HepG2 (cell line): Measurements from ENCODE around the gene ZNRF3. TPM values are rescaled to one million over a fixed set of nuclear protein-coding genes. Genes with fewer than 3 reads are reported as not detected.

Experiments
- ATAC-seq: fragments of 200-7000 bp; cut with Tn5 transposase; 3 replicates; pipeline ENCODE4 v1.9.1; 2020; ENCODE audit warnings: mild to moderate bottlenecking, moderate library complexity
- Bru-seq: library from RNA; stranded (reverse); fragments of 400-500 nt; gene quantifications from one replicate; lab custom pipeline; 2021; lab: Mats Ljungman, UMichigan
- BruChase-seq, 2 experiments: library from RNA; stranded (reverse); fragments of 400-500 nt; gene quantifications; one replicate each; lab custom pipeline; 2021; lab: Mats Ljungman, UMichigan
- BruUV-seq: library from RNA; stranded (reverse); fragments of 400-500 nt; replicated peaks from 2 replicates; lab custom pipeline; 2021; lab: Mats Ljungman, UMichigan
- CTCF ChIA-PET: fragments of 300-600 bp; formaldehyde crosslinking; extraction: SDS; loops from one replicate; lab custom pipeline; 2021; ENCODE audit warnings: low total read pairs, inconsistent platforms, low intra/inter-chr PET ratio; lab: Yijun Ruan, JAX
- POLR2A ChIA-PET: fragments of 350-600 bp; sonication (Branson Sonifier 250); formaldehyde crosslinking; loops from one replicate; lab custom pipeline; 2020; ENCODE audit warnings: antibody characterized with exemption, inconsistent platforms; lab: Yijun Ruan, JAX
- DNase-seq: peaks from one replicate; pipeline ENCODE4 v3.0.0-alpha.2; 2015; ENCODE audit warnings: low spot score
- FAIRE-seq: peaks from 3 replicates; lab custom pipeline; 2011; peaks lifted over from hg19 to GRCh38; lab: Jason Lieb, UNC
- H2AFZ ChIP-seq: one replicate; pipeline ENCODE4 v1.6.1; 2011; ENCODE audit warnings: low read length, inconsistent platforms
- H3K27ac ChIP-seq: fragments of 300-600 bp; 3 replicates; pipeline ENCODE4 v1.8.0; 2011; ENCODE audit warnings: mixed run types, mild to moderate bottlenecking, mixed read lengths, low read length, inconsistent platforms; ENCODE audit not compliant: insufficient read depth; ENCODE audit errors: extremely low read length
- H3K27me3 ChIP-seq, 2 experiments: fragments of 200-600 bp in 1 of 2; 2 replicates in 1 of 2; 3 replicates in 1 of 2; pipeline versions ENCODE4 v1.6.0 to v1.8.0; 2011; ENCODE audit warnings: low read length in 2 of 2, mild to moderate bottlenecking in 2 of 2, moderate library complexity in 2 of 2, inconsistent platforms in 1 of 2; ENCODE audit not compliant: insufficient read depth in 2 of 2, control insufficient read depth in 1 of 2
- H3K36me3 ChIP-seq, 2 experiments: fragments of 200-600 bp in 1 of 2; replicated peaks in 1 of 2; 2 replicates in 1 of 2; 3 replicates in 1 of 2; pipeline versions ENCODE4 v1.5.1 to v1.8.0; 2011; ENCODE audit warnings: low read length in 2 of 2, inconsistent platforms in 1 of 2; ENCODE audit not compliant: insufficient read depth in 2 of 2, control insufficient read depth in 1 of 2
- H3K4me1 ChIP-seq: 2 replicates; pipeline ENCODE4 v1.5.1; 2012; ENCODE audit warnings: low read length, inconsistent platforms; ENCODE audit not compliant: insufficient read depth
- H3K4me2 ChIP-seq: 2 replicates; pipeline ENCODE4 v1.6.0; 2011; ENCODE audit warnings: low read depth, low read length, inconsistent platforms
- H3K4me3 ChIP-seq, 3 experiments: fragments of 200-600 bp in 1 of 3; sonication (generic), shearing (Covaris generic) in 1 of 3; replicated peaks in 1 of 3; 2 replicates each; pipeline ENCODE4 v1.5.1; 2011 to 2016; ENCODE audit warnings: low read length in 3 of 3, inconsistent platforms in 2 of 3, low read depth in 2 of 3, mild to moderate bottlenecking in 2 of 3, control low read depth in 1 of 3, mixed read lengths in 1 of 3; ENCODE audit not compliant: insufficient read depth in 1 of 3
- H3K79me2 ChIP-seq: one replicate; pipeline ENCODE4 v1.6.1; 2011; ENCODE audit warnings: low read length, inconsistent platforms; ENCODE audit not compliant: insufficient read depth
- H3K9ac ChIP-seq: 2 replicates; pipeline ENCODE4 v1.6.0; 2011; ENCODE audit warnings: mild to moderate bottlenecking, low read depth, low read length, inconsistent platforms; ENCODE audit not compliant: insufficient read depth
- H3K9me3 ChIP-seq: 2 replicates; pipeline ENCODE4 v1.5.1; 2012; ENCODE audit warnings: mild to moderate bottlenecking, low read length
- H4K20me1 ChIP-seq: 2 replicates; pipeline ENCODE4 v1.6.0; 2011; ENCODE audit warnings: inconsistent platforms, mild to moderate bottlenecking, low read length, moderate library complexity; ENCODE audit not compliant: insufficient read depth
- DDIT3 ChIP-seq: sonication (generic); formaldehyde crosslinking; IDR thresholded peaks from 2 replicates; pipeline ENCODE4 v1.4.0; 2020; ENCODE audit warnings: mild to moderate bottlenecking, missing genetic modification reagents
- FOXJ3 ChIP-seq: sonication (generic); formaldehyde crosslinking; IDR thresholded peaks from 2 replicates; pipeline ENCODE4 v1.4.0; 2020; ENCODE audit warnings: missing genetic modification reagents, mild to moderate bottlenecking, borderline replicate concordance
- GLI4 ChIP-seq: sonication (generic); formaldehyde crosslinking; IDR thresholded peaks from 2 replicates; pipeline ENCODE4 v1.5.1; 2020; ENCODE audit warnings: missing genetic modification reagents, mild to moderate bottlenecking, moderate library complexity, borderline replicate concordance
- GTF2F1 ChIP-seq: fragments of 150-350 bp; IDR thresholded peaks from 2 replicates; pipeline ENCODE4 v1.6.1; 2014; ENCODE audit warnings: low read length
- NCOR1 ChIP-seq: fragments of 200-600 bp; sonication (generic); IDR thresholded peaks from 2 replicates; pipeline ENCODE4 v1.7.0; 2017; ENCODE audit warnings: antibody characterized with exemption, low read length, borderline replicate concordance
- RNF219 ChIP-seq: sonication (generic); formaldehyde crosslinking; IDR thresholded peaks from 2 replicates; pipeline ENCODE4 v1.5.0; 2020; ENCODE audit warnings: mild to moderate bottlenecking, missing genetic modification reagents
- SOX6 ChIP-seq, 2 experiments: fragments of 450-650 bp in 1 of 2; sonication (generic) in 1 of 2; formaldehyde crosslinking in 1 of 2; IDR thresholded peaks; 2 replicates each; pipeline versions ENCODE4 v1.4.0 to v1.6.1; 2017 to 2020; ENCODE audit warnings: antibody characterized with exemption in 1 of 2, mild to moderate bottlenecking in 1 of 2, missing genetic modification reagents in 1 of 2
- ZNF230 ChIP-seq: sonication (generic); formaldehyde crosslinking; IDR thresholded peaks from 2 replicates; pipeline ENCODE4 v1.4.0; 2020; ENCODE audit warnings: mild to moderate bottlenecking, missing genetic modification reagents
- ZNF383 ChIP-seq: sonication (generic); formaldehyde crosslinking; IDR thresholded peaks from 2 replicates; pipeline ENCODE4 v1.4.0; 2020; ENCODE audit warnings: missing genetic modification reagents, mild to moderate bottlenecking, borderline replicate concordance
- ZNF549 ChIP-seq: sonication (generic); formaldehyde crosslinking; IDR thresholded peaks from 2 replicates; pipeline ENCODE4 v1.5.0; 2020; ENCODE audit warnings: missing genetic modification reagents
- ZNF569 ChIP-seq: sonication (generic); formaldehyde crosslinking; IDR thresholded peaks from 2 replicates; pipeline ENCODE4 v1.5.0; 2020; ENCODE audit warnings: mild to moderate bottlenecking, missing genetic modification reagents, moderate library complexity, borderline replicate concordance
- ZNF616 ChIP-seq: sonication (generic); formaldehyde crosslinking; IDR thresholded peaks from 2 replicates; pipeline ENCODE4 v1.5.0; 2020; ENCODE audit warnings: low read depth, mild to moderate bottlenecking, missing genetic modification reagents
- ZSCAN31 ChIP-seq: sonication (generic); formaldehyde crosslinking; IDR thresholded peaks from 2 replicates; pipeline ENCODE4 v1.5.0; 2020; ENCODE audit warnings: low read depth, mild to moderate bottlenecking, missing genetic modification reagents
- WGBS: methylation state at CpG from one replicate; pipeline ENCODE4 v1.1.6; 2017; ENCODE audit warnings: low lambda C conversion rate; 5-methylcytosine and 5-hydroxymethylcytosine counted together
- in situ Hi-C: cut with HindIII; loops from 2 replicates; pipeline ENCODE4 v1.10.0; 2017; ENCODE audit warnings: low pct_unique_long_range_greater_than_20kb; ENCODE audit not compliant: extremely low pct_ligation_motif_present
- intact Hi-C: fragments of 100-400 bp; cut with micrococcal nuclease; formaldehyde crosslinking; loops from one replicate; pipeline ENCODE4 v1.10.0; 2022; ENCODE audit not compliant: unreplicated experiment
- long read RNA-seq, 2 experiments: library from RNA in 1 of 2; library from polyadenylated mRNA in 1 of 2; stranded (forward) in 1 of 2; unstranded in 1 of 2; transcript quantifications; one replicate each; pipeline ENCODE4 v2.0.0, GENCODE V29; 2019 to 2022
- polyA minus RNA-seq, 3 experiments: library from RNA; depleted of rRNA, polyadenylated mRNA; stranded (reverse); fragments of >200 nt; gene quantifications; 2 replicates each; pipeline ENCODE4 v1.2.3, GENCODE V29; 2011; ENCODE audit warnings: low replicate concordance in 1 of 3
- polyA plus RNA-seq, 8 experiments: library from polyadenylated mRNA; depleted of rRNA in 3 of 8; stranded (reverse) in 7 of 8; unstranded in 1 of 8; fragments of >200 nt; fragmentation: Illumina TruSeq in 4 of 8; extraction: Trizol in 4 of 8; gene quantifications; 2 replicates each; pipeline versions ENCODE4 v1.2.1 to v1.2.3, GENCODE V29; 2011 to 2016; ENCODE audit warnings: low read depth in 4 of 8, missing spikeins in 1 of 8, mixed read lengths in 1 of 8; ENCODE audit not compliant: insufficient read depth in 1 of 8
- total RNA-seq, 5 experiments: library from RNA; depleted of rRNA; stranded (reverse); fragments of >200 nt; fragmentation: Illumina TruSeq; extraction: Trizol; gene quantifications; 2 replicates each; pipeline ENCODE4 v1.2.3, GENCODE V29; 2016; ENCODE audit warnings: low read depth in 1 of 5

ZNRF3 gene
- total RNA-seq (2016; rRNA removed; fragmentation: Illumina TruSeq; extraction: Trizol) (17.6 and 36.7 TPM in 2 replicates), polyA plus RNA-seq (2011; rRNA removed) (17.4 and 20.3 TPM in 2 replicates), polyA minus RNA-seq (2011; rRNA and poly(A)+ RNA removed; ENCODE audit: low replicate concordance) (2.0 and 68.2 TPM in 2 replicates), Bru-seq, nascent RNA (percentile 97 among the genes with signal in this experiment), BruChase-seq, experiment 1, labeled RNA remaining after a 6-hour chase (percentile 93 among the genes with signal in this experiment), BruChase-seq, experiment 2, labeled RNA remaining after a 2-hour chase (percentile 95 among the genes with signal in this experiment)
- 6.8 and 7.3 TPM in 2 replicates for total RNA-seq (2016; cell fraction: cytosol; rRNA removed; fragmentation: Illumina TruSeq; extraction: Trizol; ENCODE audit: low read depth)
- 15.3 and 36.6 TPM in 2 replicates for total RNA-seq (2016; cell fraction: insoluble cytoplasmic fraction; rRNA removed; fragmentation: Illumina TruSeq; extraction: Trizol)
- 18.5 and 19.0 TPM in 2 replicates for total RNA-seq (2016; cell fraction: membrane; rRNA removed; fragmentation: Illumina TruSeq; extraction: Trizol)
- 35.5 and 42.6 TPM in 2 replicates for total RNA-seq (2016; cell fraction: nucleus; rRNA removed; fragmentation: Illumina TruSeq; extraction: Trizol)
- polyA plus RNA-seq (2011; cell fraction: cytosol; rRNA removed) = 12.9 and 24.5 TPM in 2 replicates
- polyA plus RNA-seq (2011; cell fraction: nucleus; rRNA removed) = 30.8 and 41.2 TPM in 2 replicates
- polyA plus RNA-seq (2012) = 19.0 and 20.9 TPM in 2 replicates
- polyA plus RNA-seq (2016; cell fraction: cytosol; fragmentation: Illumina TruSeq; extraction: Trizol; ENCODE audit: low read depth) = 3.0 and 3.4 TPM in 2 replicates
- polyA plus RNA-seq (2016; cell fraction: insoluble cytoplasmic fraction; fragmentation: Illumina TruSeq; extraction: Trizol; ENCODE audit: low read depth) = 14.9 and 16.9 TPM in 2 replicates
- polyA plus RNA-seq (2016; cell fraction: membrane; fragmentation: Illumina TruSeq; extraction: Trizol; ENCODE audit: low read depth) = 7.9 and 8.5 TPM in 2 replicates
- polyA plus RNA-seq (2016; cell fraction: nucleus; fragmentation: Illumina TruSeq; extraction: Trizol; ENCODE audit: insufficient read depth, low read depth) = 54.3 and 62.4 TPM in 2 replicates
- 28.7 and 38.5 TPM in 2 replicates for polyA minus RNA-seq (2011; cell fraction: cytosol; rRNA and poly(A)+ RNA removed)
- polyA minus RNA-seq (2011; cell fraction: nucleus; rRNA and poly(A)+ RNA removed) = 19.8 and 22.1 TPM in 2 replicates
- long read RNA-seq, experiment 1, partial matches to known transcripts = 18 of 24 reads
- long read RNA-seq, experiment 1, other reads (novel, unspliced or antisense) = 6 of 24 reads
- long read RNA-seq, experiment 2, full-length matches to known transcripts = 50 of 117 reads
- long read RNA-seq, experiment 2, partial matches to known transcripts = 32 of 117 reads
- long read RNA-seq, experiment 2, other reads (novel, unspliced or antisense) = 35 of 117 reads

- Histone ChIP-seq H3K9me3 (no peaks in the 10 kb centered on the region), H3K4me2 (peak within 1 kb of the TSS; percentile 94), H3K27ac (peak within 1 kb of the TSS; percentile 82), H3K79me2 (peaks cover 40% of the 10 kb centered on the region), H3K4me1 (peaks cover 47% of the 10 kb centered on the region), H3K27me3 (no peaks in the 10 kb centered on the region; a peak in 1 of 5 replicates), H3K36me3 (no peaks in the 10 kb centered on the region), H3K4me3 (peak within 1 kb of the TSS; percentile 97), H3K9ac (peak within 1 kb of the TSS; percentile 76), H2AFZ (no peak within 1 kb of the TSS), H4K20me1 (peaks cover 22% of the 10 kb centered on the region)
- peak; percentile 86 for DNase-seq
- ChIA-PET CTCF (no interaction called here), POLR2A (interaction anchor here (0.6 to 2.6 kb wide), 29 partner anchors 9 to 190 kb away, joined by 3 to 22 read pairs (median 4); partner anchors contain the start of gene KREMEN1)
- 2% methylated on average over 54 of the region's 85 CpGs for WGBS
- in situ Hi-C loops (no loop called here), intact Hi-C loops (loop anchor here (2.0 kb wide), 1 partner anchor 18 kb away; no protein-coding TSS in a partner anchor)
- ATAC-seq = peak; percentile 79
- BruUV-seq = no TSS peak
- peak; percentile 23 for FAIRE-seq
- no peak for TF ChIP-seq ZNF569
- no peak for TF ChIP-seq RNF219 (CRISPR knock-in tag)
- peak; percentile 38; the same call in 1 of the 2 replicates for TF ChIP-seq GLI4
- TF ChIP-seq GTF2F1 = no peak
- no peak; the same call in 1 of the 2 replicates for TF ChIP-seq ZNF230 (CRISPR knock-in tag)
- TF ChIP-seq ZNF549 (CRISPR knock-in tag) = no peak
- no peak for TF ChIP-seq FOXJ3
- TF ChIP-seq ZNF616 (CRISPR knock-in tag) = no peak
- TF ChIP-seq ZSCAN31 (CRISPR knock-in tag) = peak; percentile 62; the same call in 1 of the 2 replicates
- TF ChIP-seq DDIT3 (CRISPR knock-in tag) = no peak
- no peak for TF ChIP-seq ZNF383 (CRISPR knock-in tag)
- no peak for TF ChIP-seq NCOR1
- no peak for TF ChIP-seq SOX6 (IDR thresholded peaks at IDR 0.05)
- TF ChIP-seq SOX6 (CRISPR knock-in tag; IDR thresholded peaks at IDR 0.05) = peak; percentile 56
Observed at GRCh38 chr22:28882878-28883656, at the start of gene ZNRF3. Gene ZNRF3 (plus strand): TSS chr22:28883572. CDS start chr22:28883767, 195 bp downstream.
